GM18909 (cell line): ENCODE measurements around the gene STBD1.
"Not testable (repeated sequence)": the region's sequence is repeated elsewhere in the genome, so short reads cannot be mapped to it uniquely, and the experiment has no call there.

Experiments
- ATAC-seq: cut with Tn5 transposase; IDR thresholded peaks from one replicate; pipeline ENCODE4 v1.9.1; 2021; ENCODE audit warnings: mild to moderate bottlenecking; ENCODE audit not compliant: unreplicated experiment, poor library complexity

Gene STBD1

GRCh38 chr4:76315267-76315918 is 8.9 kb downstream of the STBD1 start:
- no peak for ATAC-seq

GRCh38 chr4:76316131-76316530 is 9.6 kb downstream of the STBD1 start:
- no peak for ATAC-seq

- ATAC-seq = no peak
These were observed 15.7 kb downstream of the STBD1 start for GRCh38 chr4:76322236-76322635.

GRCh38 chr4:76325072-76325471 is 18.5 kb downstream of the STBD1 start:
- no peak for ATAC-seq

GRCh38 chr4:76326515-76326914 is 20.0 kb downstream of the STBD1 start:
- ATAC-seq = no peak

- no peak for ATAC-seq
These were observed 28.4 kb downstream of the STBD1 start for GRCh38 chr4:76334885-76335284.

- ATAC-seq = no peak
These were observed 32.8 kb downstream of the STBD1 start for GRCh38 chr4:76339364-76339763.

GRCh38 chr4:76341063-76341462 is 34.5 kb downstream of the STBD1 start:
- no peak for ATAC-seq

- ATAC-seq = no peak
These were observed 35.7 kb downstream of the STBD1 start for GRCh38 chr4:76342191-76342590.

GRCh38 chr4:76342803-76343202 is 36.3 kb downstream of the STBD1 start:
- no peak for ATAC-seq

- no peak for ATAC-seq
These were observed 48.3 kb downstream of the STBD1 start for GRCh38 chr4:76354517-76355473.

- ATAC-seq = no peak
These were observed 51.4 kb downstream of the STBD1 start for GRCh38 chr4:76357981-76358380.

- not testable (repeated sequence) for ATAC-seq
These were observed 53.4 kb downstream of the STBD1 start for GRCh38 chr4:76359881-76360466.
